PFSK-1 (cell line): ENCODE measurements around the gene ERI2.

ENCODE experiments used
- POLR2AphosphoS5 ChIP-seq: IDR thresholded peaks from 2 replicates; pipeline ENCODE4 v1.6.1; 2012; ENCODE audit warnings: low read depth, mild to moderate bottlenecking, control low read depth, low read length, moderate library complexity
- SIN3A ChIP-seq: IDR thresholded peaks from 2 replicates; pipeline ENCODE4 v1.6.1; 2012; ENCODE audit warnings: mild to moderate bottlenecking, low read length, moderate library complexity, borderline replicate concordance; ENCODE audit not compliant: insufficient read depth
- TF ChIP-seq, protein P1 (sequence below), 2 experiments: IDR thresholded peaks; 2 replicates each; pipeline versions ENCODE4 v1.6.1 to v1.8.0; 2011 to 2012; ENCODE audit warnings: low read depth in 2 of 2, low read length in 2 of 2, control low read depth in 1 of 2, inconsistent platforms in 1 of 2, mild to moderate bottlenecking in 1 of 2, moderate library complexity in 1 of 2; ENCODE audit not compliant: insufficient read depth in 1 of 2

DNA sequence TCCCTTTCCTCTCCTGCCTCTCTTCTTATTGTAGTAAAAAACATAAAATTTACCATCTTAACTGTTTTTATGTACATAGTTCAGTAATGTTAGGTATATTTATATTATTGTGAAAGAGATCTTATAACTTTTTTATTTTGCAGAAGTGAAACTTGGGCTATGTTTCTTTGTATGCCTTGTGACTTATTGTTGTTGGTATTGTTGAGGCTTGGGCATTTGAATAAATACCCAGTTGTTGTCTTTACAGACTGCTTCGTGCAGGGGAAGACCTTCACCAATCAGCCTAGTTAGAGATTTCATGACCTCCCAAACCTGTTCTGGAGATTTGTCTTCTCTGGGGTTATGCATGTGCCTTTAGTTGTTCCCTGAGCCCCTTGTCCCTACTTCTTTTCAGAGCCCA, 32.0 kb upstream of the ERI2 start:
- TF ChIP-seq POLR2AphosphoS5 (no peak), SIN3A (no peak)
- TF ChIP-seq, protein P1, sequence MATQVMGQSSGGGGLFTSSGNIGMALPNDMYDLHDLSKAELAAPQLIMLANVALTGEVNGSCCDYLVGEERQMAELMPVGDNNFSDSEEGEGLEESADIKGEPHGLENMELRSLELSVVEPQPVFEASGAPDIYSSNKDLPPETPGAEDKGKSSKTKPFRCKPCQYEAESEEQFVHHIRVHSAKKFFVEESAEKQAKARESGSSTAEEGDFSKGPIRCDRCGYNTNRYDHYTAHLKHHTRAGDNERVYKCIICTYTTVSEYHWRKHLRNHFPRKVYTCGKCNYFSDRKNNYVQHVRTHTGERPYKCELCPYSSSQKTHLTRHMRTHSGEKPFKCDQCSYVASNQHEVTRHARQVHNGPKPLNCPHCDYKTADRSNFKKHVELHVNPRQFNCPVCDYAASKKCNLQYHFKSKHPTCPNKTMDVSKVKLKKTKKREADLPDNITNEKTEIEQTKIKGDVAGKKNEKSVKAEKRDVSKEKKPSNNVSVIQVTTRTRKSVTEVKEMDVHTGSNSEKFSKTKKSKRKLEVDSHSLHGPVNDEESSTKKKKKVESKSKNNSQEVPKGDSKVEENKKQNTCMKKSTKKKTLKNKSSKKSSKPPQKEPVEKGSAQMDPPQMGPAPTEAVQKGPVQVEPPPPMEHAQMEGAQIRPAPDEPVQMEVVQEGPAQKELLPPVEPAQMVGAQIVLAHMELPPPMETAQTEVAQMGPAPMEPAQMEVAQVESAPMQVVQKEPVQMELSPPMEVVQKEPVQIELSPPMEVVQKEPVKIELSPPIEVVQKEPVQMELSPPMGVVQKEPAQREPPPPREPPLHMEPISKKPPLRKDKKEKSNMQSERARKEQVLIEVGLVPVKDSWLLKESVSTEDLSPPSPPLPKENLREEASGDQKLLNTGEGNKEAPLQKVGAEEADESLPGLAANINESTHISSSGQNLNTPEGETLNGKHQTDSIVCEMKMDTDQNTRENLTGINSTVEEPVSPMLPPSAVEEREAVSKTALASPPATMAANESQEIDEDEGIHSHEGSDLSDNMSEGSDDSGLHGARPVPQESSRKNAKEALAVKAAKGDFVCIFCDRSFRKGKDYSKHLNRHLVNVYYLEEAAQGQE (IDR thresholded peaks at IDR 0.05; ENCODE audit: insufficient read depth in 1 of 2, low read depth in 2 of 2, low read length in 2 of 2): no peak
